ENCODE results near the gene PRKN.

- TF ChIP-seq CTCF (IDR thresholded peaks at IDR 0.05; ENCODE audit: low read depth, low read length) (no peak), EZH2phosphoT487 (IDR thresholded peaks at IDR 0.05; ENCODE audit: low read depth) (no peak)
These were observed 86.8 kb downstream of the PRKN start for GRCh38 chr6:162640756-162641155.

All from OCI-LY3 (cell line).